ENCODE measurements around the gene NTMT2. TPM values are rescaled to one million over a fixed set of nuclear protein-coding genes. Genes with fewer than 3 reads are reported as not detected.

Gene NTMT2
- total and polyA plus RNA-seq, 2 of the 8 experiments (the other 6 are each of a cell fraction or from before 2014, with no cell fraction given): 0.38 TPM; not detected in 1

DNA sequence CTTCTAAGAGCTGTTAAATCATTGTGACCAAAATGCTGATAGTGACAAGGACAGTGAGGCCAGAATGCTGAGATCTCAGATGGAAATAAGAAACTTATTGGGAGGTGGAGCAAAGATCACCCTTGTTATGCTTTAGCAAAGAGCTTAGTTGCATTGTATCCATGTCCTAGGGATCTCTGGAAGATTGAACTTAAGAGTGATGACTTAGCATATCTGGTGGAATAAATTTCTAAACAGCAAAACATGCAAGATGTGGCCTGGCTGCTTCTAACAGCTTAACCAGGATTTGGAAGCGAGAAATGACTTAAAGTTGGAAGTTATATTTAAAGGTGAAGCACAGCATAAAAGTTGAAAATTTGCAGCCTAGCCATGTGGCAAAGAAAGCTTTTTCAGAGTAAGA lies 7.7 kb downstream of the NTMT2 start:
- 0 out of 4 replicates have a peak, but pooled peaks cover 0 to 2% of the 10 kb centered on the region in 2 experiments for H3K9me3 ChIP-seq (ENCODE audit: insufficient read depth in 2 of 2, low read depth in 1 of 2, low read length in 1 of 2)
- H3K4me3 ChIP-seq (ENCODE audit: extremely low read depth in 1 of 4, insufficient read depth in 2 of 4, low read depth in 3 of 4, low read length in 4 of 4): no peak overlapping the region
- no peak overlapping the region for H2BK120ac ChIP-seq (replicated peaks; ENCODE audit: low read depth, low read length)
- H2BK12ac ChIP-seq (ENCODE audit: low read depth, low read length): no peak overlapping the region
- H3K4me2 ChIP-seq (ENCODE audit: insufficient read depth in 1 of 2, low read depth in 2 of 2, low read length in 2 of 2): no peak overlapping the region
- no peak overlapping the region for H3K56ac ChIP-seq (replicated peaks; ENCODE audit: insufficient read length, low read depth, low read length)
- H4K20me1 ChIP-seq (replicated peaks in 1 of 2; ENCODE audit: control insufficient read depth in 1 of 2, insufficient read depth in 2 of 2, low read length in 2 of 2): no peaks in the 10 kb centered on the region
- no peak overlapping the region for H3K4ac ChIP-seq (replicated peaks; ENCODE audit: insufficient read length, low read depth, low read length)
- H3K27me3 ChIP-seq (replicated peaks in 1 of 4; ENCODE audit: control insufficient read depth in 3 of 4, extremely low read depth in 1 of 4, insufficient read depth in 3 of 4, low read length in 3 of 4): peaks cover 0 to 1% (median 0%) of the 10 kb centered on the region in 4 experiments; a peak in 1 of 7 replicates
- no peaks in the 10 kb centered on the region for H3K79me2 ChIP-seq (ENCODE audit: control insufficient read depth in 1 of 2, insufficient read depth in 2 of 2, low read length in 2 of 2)
- DNase-seq (ENCODE audit: low read depth in 1 of 2, low spot score in 2 of 2): no peak
- H2BK5ac ChIP-seq (ENCODE audit: low read depth, low read length): no peak overlapping the region
- no peaks in the 10 kb centered on the region for H3K4me1 ChIP-seq (replicated peaks in 1 of 4; ENCODE audit: control insufficient read depth in 3 of 4, insufficient read depth in 4 of 4, low read length in 3 of 4)
- 77% methylated on average over 1 of the region's 1 CpG; no CpG with 5 or more reads in 1 of the 2 experiments for WGBS, 2 experiments (ENCODE audit: extremely low coverage in 1 of 2, insufficient coverage in 1 of 2, insufficient read length in 1 of 2, insufficient replicate concordance in 2 of 2, low coverage in 1 of 2, low lambda C conversion rate in 2 of 2, missing lambda C conversion rate in 1 of 2)
- no peak overlapping the region for H2BK15ac ChIP-seq (ENCODE audit: low read length)
- no peaks in the 10 kb centered on the region for H3K23me2 ChIP-seq (ENCODE audit: low read depth, low read length)
- no peak for TF ChIP-seq GABPA (IDR thresholded peaks at IDR 0.05; ENCODE audit: borderline replicate concordance, insufficient read depth, low read length)
- TF ChIP-seq SP2 (IDR thresholded peaks at IDR 0.05; ENCODE audit: low read length): no peak
- TF ChIP-seq CHD2 (IDR thresholded peaks at IDR 0.05; ENCODE audit: low read length): no peak
- TF ChIP-seq MAFK (IDR thresholded peaks at IDR 0.05; ENCODE audit: low read depth, low read length): no peak
- TF ChIP-seq TBP (IDR thresholded peaks at IDR 0.05; ENCODE audit: low read depth, low read length): no peak
- TF ChIP-seq RNF2 (IDR thresholded peaks at IDR 0.05; ENCODE audit: borderline replicate concordance, low read depth, low read length, missing control alignments, poor library complexity, severe bottlenecking): no peak
- no peak for TF ChIP-seq TAF7 (optimal IDR thresholded peaks at IDR 0.05; ENCODE audit: borderline replicate concordance, low read depth, low read length)
- TF ChIP-seq, protein P1, sequence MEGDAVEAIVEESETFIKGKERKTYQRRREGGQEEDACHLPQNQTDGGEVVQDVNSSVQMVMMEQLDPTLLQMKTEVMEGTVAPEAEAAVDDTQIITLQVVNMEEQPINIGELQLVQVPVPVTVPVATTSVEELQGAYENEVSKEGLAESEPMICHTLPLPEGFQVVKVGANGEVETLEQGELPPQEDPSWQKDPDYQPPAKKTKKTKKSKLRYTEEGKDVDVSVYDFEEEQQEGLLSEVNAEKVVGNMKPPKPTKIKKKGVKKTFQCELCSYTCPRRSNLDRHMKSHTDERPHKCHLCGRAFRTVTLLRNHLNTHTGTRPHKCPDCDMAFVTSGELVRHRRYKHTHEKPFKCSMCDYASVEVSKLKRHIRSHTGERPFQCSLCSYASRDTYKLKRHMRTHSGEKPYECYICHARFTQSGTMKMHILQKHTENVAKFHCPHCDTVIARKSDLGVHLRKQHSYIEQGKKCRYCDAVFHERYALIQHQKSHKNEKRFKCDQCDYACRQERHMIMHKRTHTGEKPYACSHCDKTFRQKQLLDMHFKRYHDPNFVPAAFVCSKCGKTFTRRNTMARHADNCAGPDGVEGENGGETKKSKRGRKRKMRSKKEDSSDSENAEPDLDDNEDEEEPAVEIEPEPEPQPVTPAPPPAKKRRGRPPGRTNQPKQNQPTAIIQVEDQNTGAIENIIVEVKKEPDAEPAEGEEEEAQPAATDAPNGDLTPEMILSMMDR (IDR thresholded peaks at IDR 0.05; ENCODE audit: control extremely low read depth in 1 of 3, insufficient read depth in 1 of 3, low read depth in 1 of 3, low read length in 3 of 3): no peak
- no peak overlapping the region for H4K5ac ChIP-seq (ENCODE audit: insufficient read length, low read depth, low read length)
- no peak overlapping the region for H3K14ac ChIP-seq (ENCODE audit: insufficient read length)
- H3K18ac ChIP-seq (ENCODE audit: extremely low read depth, low read length): no peak overlapping the region
- H2BK20ac ChIP-seq (ENCODE audit: low read length): no peak overlapping the region
- H3K79me1 ChIP-seq (ENCODE audit: low read depth, low read length): no peaks in the 10 kb centered on the region
- H4K91ac ChIP-seq (replicated peaks; ENCODE audit: insufficient read length, low read length): no peak overlapping the region
- no peak overlapping the region for H2AFZ ChIP-seq (ENCODE audit: low read length)
- no peak overlapping the region for H3K9ac ChIP-seq (replicated peaks in 1 of 4; ENCODE audit: extremely low read depth in 1 of 4, low read depth in 3 of 4, low read length in 3 of 4)
- no peak overlapping the region for H3K23ac ChIP-seq (ENCODE audit: insufficient read length)
- no peaks in the 10 kb centered on the region for H3K36me3 ChIP-seq (ENCODE audit: control insufficient read depth in 2 of 4, insufficient read depth in 4 of 4, low read length in 3 of 4)
- H3K27ac ChIP-seq (ENCODE audit: low read depth, low read length): no peak overlapping the region
- H2AK5ac ChIP-seq (ENCODE audit: low read depth, low read length): no peak overlapping the region
- no peak for FAIRE-seq
- CTCF ChIA-PET (ENCODE audit: partially characterized antibody): no interaction called here
- POLR2A ChIA-PET (ENCODE audit: partially characterized antibody): no interaction called here
- H4K8ac ChIP-seq (ENCODE audit: extremely low read depth, insufficient read depth, low read length): no peak overlapping the region
